ENCODE results near the gene LPIN1.

Gene LPIN1

DNA sequence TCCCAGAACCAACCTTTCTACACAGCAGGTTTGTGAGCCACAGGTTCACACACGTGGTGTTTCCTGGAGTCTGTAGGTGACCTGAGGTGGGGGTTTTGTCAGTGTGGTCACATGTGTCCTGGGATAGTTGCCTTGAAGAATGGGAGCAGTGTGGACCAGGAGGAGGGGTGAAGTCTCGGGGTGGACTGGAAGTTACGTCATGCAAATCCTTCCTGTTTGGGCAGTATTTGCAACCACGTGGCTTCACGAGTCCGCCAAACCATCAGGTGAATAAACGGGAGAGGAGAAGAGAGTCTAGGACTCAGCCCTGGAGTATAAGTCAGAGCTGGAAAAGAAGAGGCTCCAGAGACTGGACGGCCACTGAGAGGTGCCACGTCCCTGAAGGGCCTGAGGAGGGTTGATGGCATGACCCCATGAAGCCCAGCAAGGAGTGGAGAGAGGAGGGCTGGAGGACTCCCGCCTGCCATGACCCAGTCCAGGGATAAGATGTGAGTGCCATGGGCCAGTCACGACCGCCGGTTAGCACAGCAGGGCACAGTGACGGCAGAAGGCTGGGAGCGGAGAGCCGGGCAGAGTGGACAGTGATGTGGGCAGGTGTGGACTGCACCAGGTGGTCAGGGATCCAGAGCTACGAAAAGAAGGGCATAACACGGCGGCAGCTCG, 16.5 kb downstream of the LPIN1 start:
- DNase-seq, result no peak

DNA sequence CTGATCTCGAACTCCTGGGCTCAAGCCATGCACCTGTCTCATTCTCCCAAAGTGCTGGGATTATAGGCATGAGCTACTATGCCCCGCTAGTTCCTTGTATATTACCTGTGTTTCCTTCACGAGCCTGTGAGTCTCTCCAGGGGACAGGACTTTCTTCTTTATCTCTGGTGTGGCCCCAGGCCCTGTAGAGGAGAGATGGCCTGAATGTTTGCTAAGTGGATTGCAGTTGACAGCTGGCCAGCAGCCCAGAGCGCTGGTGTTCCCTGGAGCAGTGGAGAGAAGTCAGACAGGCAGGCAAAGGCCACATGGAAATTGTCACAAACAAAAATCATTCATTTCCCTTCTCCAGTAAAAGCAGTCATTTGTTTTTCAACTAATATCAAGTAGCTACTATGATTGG, 17.9 kb downstream of the LPIN1 start:
- DNase-seq, result no peak

DNA sequence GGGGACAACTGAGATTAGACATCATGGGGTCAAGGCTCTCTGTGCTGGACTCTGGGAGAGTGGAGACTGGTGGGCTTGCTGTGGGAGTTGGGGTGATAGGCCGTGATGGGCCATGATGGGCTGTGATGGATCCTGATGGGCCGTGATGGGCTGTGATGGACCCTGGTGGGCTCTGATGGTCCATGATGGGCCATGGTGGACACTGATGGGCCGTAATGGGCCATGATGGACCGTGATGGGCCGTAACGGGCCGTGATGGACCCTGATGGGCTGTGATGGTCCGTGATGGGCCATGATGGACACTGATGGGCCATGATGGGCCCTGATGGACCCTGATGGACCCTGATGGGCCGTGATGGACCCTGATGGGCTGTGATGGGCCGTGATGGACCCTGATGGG, 18.5 kb downstream of the LPIN1 start:
- no peak for DNase-seq

DNA sequence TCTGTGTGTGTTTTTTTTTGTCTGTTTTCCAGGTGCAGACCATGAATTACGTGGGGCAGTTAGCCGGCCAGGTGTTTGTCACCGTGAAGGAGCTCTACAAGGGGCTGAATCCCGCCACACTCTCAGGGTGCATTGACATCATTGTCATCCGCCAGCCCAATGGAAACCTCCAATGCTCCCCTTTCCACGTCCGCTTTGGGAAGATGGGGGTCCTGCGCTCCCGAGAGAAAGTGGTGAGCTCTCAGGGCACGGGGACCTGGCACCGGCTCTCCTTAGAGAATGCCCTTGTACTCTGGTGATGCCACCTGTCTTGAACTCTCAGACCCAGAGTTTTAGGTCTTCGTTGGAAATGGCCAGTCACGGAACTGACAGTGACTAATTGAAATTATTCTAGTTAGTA, 19.1 kb downstream of the LPIN1 start:
- no peak for DNase-seq

DNA sequence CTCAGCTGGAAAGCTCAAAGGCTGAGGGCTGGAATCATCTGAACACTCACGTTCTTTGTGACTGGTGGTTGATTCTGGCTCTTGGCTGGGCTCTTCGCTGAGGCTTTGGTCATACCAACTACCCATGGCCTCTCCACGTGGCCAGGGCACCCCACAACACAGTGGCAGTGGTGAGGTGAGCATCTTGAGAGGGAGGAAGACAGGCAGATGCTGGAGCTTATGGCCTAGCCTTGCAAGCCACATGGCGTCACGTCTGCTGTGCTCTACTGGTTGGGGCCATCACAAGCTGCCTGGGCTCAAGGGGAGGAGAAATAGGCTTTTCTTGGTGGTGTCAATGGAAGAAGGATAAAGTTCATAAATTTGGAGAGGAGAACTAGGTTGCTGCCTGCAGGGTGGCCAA, 19.6 kb downstream of the LPIN1 start:
- DNase-seq, result no peak

DNA sequence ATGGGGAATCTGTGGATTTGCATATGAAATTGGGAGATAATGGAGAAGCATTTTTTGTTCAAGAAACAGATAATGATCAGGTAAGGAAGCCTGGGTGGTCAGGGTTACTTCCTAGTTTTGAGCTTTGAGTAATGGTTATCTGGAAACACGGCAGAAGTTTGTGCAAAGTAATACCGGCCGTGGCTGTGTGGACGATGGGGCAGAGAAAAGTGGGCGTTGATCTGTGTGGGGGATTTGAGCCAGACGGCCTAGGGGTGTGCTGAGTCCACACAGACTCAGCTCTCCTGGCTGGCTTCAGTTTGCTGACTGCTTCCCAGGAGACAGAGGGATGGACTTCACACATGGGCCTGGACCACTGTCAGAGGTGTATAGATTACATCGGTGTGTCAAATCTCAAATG, 21.3 kb downstream of the LPIN1 start:
- no peak for DNase-seq

GRCh38 chr2:11768946-11769345, 22.5 kb downstream of the LPIN1 start:
- DNase-seq, result no peak

GRCh38 chr2:11769516-11769915, 23.1 kb downstream of the LPIN1 start:
- DNase-seq, result no peak

DNA sequence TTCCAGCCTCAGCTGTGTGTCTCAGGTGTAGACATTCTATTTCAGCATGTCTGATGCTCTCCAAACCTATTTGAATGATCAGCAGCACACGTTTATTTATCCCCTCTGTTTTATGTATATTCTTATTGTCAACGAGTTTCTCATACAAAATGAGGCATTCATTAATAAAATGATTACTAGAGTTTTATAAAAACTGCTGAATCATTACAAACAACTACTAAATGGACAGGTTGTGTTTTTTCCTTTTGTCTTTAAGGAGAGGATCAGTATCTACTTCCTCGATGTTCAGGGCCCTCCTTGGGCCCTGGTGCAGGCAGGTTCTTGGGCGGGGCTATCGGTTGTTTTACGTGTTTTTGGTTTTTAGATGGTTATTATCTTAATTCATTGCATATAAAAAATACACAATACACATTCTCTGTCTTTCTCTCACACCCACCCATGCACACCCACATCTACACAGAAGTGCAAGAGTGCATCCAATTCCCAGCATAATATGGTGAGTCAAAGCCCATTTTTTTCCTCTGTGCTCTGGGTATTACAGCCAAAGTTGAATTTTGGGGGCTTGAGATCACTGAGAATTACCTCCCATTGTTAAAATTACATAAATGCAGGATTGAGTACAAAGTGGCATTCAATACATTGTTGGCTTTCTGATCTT, 24.2 kb downstream of the LPIN1 start:
- no peak for DNase-seq

DNA sequence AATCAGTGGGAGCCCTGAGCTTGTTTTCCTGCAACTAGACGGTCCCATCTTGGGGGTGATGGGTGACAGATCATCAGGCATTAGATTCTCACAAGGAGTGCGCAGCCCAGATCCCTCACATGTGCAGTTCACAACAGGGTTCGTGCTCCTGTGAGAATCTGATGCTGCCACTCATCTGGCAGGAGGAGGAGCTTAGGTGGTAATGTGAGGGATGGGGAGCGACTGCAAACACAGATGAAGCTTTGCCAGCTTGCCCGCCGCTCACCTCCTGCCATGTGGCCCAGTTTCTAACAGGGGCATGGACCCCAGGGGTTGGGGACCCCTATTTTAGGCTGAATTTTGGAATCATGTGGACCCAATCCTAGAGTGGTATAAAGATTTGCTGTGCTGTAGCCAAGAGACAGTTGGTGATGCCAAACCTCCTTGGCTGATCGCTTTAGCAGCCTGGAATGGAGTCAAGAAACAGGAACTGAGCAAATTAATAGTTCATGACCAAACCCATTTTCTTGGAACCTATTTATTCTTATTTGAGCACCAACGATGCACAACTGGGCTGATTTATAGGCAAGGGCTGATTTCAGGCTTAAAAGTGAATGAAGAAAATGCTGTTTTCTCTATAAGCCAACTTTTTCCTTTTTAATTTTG, 25.7 kb downstream of the LPIN1 start:
- no peak for DNase-seq

- no peak for DNase-seq
Observed at GRCh38 chr2:11773111-11773510, 26.7 kb downstream of the LPIN1 start.

- DNase-seq, result no peak
Observed at GRCh38 chr2:11773747-11774525, 27.5 kb downstream of the LPIN1 start.

DNA sequence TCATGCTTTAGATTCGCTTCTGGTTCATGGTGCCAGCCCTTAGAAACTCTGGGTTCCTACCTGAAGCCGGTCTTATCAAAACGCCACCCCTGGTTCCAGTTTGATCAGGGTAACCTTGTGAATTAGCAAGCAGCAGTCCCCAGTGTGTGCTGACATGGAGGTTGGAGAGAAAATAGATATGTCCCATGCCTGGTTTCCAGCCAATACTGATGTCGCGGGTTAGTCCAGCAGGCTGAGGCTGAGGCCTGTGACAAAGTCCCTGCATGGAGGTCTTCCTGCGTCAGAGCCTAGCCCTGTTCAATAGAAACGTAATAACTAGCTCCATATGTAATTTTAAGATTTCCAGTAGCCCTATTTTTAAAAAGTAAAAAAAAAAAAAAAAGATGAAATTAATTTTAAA, 28.2 kb downstream of the LPIN1 start:
- no peak for DNase-seq

DNA sequence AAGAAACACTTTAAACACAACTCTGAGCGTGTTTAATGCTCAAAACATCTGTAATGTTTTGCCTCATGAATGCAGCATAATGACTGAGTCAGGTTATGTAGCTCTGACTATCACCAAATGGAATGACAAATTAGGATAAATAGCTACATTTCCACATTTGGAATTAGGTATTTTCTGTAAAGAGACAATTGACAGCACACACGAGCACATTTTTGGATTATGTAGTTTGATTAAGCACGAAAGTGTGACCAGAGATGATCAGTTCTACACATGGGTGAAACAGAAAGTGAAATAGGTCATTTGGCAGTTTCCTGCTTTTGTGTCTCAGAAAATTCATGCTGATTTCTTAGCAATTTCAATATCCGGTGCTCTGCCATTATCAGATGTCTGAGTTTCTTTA, 29.0 kb downstream of the LPIN1 start:
- peak; percentile 27 to 51 (median 47) for DNase-seq

- DNase-seq, result no peak
Observed at GRCh38 chr2:11777066-11777782, 30.8 kb downstream of the LPIN1 start.

GRCh38 chr2:11777886-11778415, 31.5 kb downstream of the LPIN1 start:
- DNase-seq, result no peak

DNA sequence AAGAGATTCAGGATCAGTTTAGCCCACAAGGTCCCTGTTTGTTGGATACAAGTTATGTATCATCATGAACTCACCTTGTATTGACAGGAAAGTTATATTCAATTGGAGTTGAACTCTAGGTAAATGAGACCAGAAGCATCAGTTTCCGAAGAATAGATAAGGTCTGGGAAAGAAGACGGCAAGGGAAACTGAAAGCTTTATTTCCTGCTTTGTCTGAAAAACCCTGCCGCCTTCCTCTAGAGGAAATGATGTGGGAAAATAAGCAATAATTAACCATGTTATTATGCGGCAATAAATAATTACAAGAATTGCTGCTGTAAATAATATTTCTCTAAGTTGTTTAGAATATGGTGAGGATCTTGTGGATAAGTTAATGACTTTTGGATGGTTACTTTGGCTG, 32.0 kb downstream of the LPIN1 start:
- no peak for DNase-seq

GRCh38 chr2:11778923-11779757, 32.7 kb downstream of the LPIN1 start:
- peak; percentile 84 to 93 (median 89) for DNase-seq

GRCh38 chr2:11781602-11782001, 35.2 kb downstream of the LPIN1 start:
- DNase-seq, result no peak

DNA sequence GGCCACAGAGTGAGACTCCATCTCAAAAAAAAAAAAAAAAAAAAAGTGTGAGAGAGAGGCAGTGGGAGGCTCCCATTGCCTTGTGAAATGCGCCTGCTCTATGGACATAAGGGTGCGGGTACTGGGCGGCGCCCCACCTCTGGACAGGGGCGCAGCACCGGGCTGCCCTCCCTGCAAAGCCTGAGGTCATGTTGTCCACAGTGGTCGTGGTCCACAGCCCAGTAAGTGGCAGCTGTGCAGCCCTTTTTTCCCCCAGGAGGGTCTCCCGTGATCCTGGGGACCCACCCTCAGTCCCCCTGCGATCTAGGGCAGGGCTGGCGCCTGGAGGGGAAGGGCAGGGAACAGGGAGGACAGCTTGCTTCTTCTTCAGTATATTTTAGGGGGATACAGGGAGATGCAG, 37.8 kb downstream of the LPIN1 start:
- no peak for DNase-seq

- peak; percentile 25 to 53 (median 36) for DNase-seq
Observed at GRCh38 chr2:11784747-11785610, 38.5 kb downstream of the LPIN1 start.

All from suppressor macrophage treated with lipopolysaccharide for 1 hour (primary cell).